OCI-LY1 (cell line): ENCODE data around the gene SLC35F4.

Experiments used
- EZH2 ChIP-seq: fragments of 200-600 bp; sonication (generic), shearing (Covaris generic); IDR thresholded peaks from 2 replicates; pipeline ENCODE4 v1.8.0; 2017; ENCODE audit warnings: borderline replicate concordance, mixed run types, mild to moderate bottlenecking, antibody characterized with exemption, low read length, moderate library complexity, mixed read lengths
- TF ChIP-seq, protein P1 (sequence below): fragments of 200-600 bp; sonication (generic), shearing (Covaris generic); IDR thresholded peaks from 2 replicates; pipeline ENCODE4 v1.5.1; 2017; ENCODE audit warnings: mild to moderate bottlenecking, antibody characterized with exemption, low read length, moderate library complexity, mixed read lengths

DNA sequence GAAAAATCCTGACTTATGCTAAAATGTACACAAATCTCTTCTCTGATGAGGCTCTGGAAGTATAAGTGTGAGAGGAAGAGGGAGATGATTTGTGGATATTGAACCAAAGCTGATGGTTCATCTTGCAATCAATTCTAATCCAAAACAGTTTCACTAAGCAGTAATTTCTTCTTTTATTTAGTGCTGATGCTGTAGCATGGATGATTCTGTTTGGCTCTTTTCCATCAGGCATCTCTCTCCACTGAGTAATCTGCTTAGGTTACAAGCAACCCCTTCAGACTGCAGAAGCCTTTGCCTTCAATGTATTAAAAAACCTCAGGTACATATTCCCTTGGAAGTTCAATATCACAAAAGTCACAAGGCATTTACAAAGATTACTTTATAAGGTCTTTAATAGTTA, 213.1 kb downstream of the SLC35F4 start:
- TF ChIP-seq, protein P1, sequence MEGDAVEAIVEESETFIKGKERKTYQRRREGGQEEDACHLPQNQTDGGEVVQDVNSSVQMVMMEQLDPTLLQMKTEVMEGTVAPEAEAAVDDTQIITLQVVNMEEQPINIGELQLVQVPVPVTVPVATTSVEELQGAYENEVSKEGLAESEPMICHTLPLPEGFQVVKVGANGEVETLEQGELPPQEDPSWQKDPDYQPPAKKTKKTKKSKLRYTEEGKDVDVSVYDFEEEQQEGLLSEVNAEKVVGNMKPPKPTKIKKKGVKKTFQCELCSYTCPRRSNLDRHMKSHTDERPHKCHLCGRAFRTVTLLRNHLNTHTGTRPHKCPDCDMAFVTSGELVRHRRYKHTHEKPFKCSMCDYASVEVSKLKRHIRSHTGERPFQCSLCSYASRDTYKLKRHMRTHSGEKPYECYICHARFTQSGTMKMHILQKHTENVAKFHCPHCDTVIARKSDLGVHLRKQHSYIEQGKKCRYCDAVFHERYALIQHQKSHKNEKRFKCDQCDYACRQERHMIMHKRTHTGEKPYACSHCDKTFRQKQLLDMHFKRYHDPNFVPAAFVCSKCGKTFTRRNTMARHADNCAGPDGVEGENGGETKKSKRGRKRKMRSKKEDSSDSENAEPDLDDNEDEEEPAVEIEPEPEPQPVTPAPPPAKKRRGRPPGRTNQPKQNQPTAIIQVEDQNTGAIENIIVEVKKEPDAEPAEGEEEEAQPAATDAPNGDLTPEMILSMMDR = no peak
- TF ChIP-seq EZH2 = no peak
